HEK293 (cell line): ENCODE measurements around the gene UBE2D4.
A peak's percentile ranks its signal among the peaks of the same experiment; 100 is the strongest.

ENCODE experiments used
- GLIS1 ChIP-seq: fragments of 450-650 bp; formaldehyde crosslinking; IDR thresholded peaks from 2 replicates; pipeline ENCODE4 v1.5.1; 2016; ENCODE audit warnings: missing biosample characterization, missing genetic modification characterization
- GLIS2 ChIP-seq: fragments of 450-650 bp; formaldehyde crosslinking; IDR thresholded peaks from 2 replicates; pipeline ENCODE4 v1.5.1; 2016; ENCODE audit warnings: missing biosample characterization, missing genetic modification characterization
- HOXA7 ChIP-seq: sonication (generic); formaldehyde crosslinking; IDR thresholded peaks from 2 replicates; pipeline ENCODE4 v1.8.1; 2022; ENCODE audit warnings: missing genetic modification reagents, borderline replicate concordance
- KLF16 ChIP-seq: fragments of 450-650 bp; formaldehyde crosslinking; IDR thresholded peaks from 2 replicates; pipeline ENCODE4 v1.5.1; 2017; ENCODE audit warnings: missing biosample characterization, missing genetic modification characterization
- ZFP37 ChIP-seq: fragments of 450-650 bp; formaldehyde crosslinking; IDR thresholded peaks from 2 replicates; pipeline ENCODE4 v1.5.1; 2016; ENCODE audit warnings: missing biosample characterization, missing genetic modification characterization
- ZNF112 ChIP-seq: fragments of 450-650 bp; formaldehyde crosslinking; IDR thresholded peaks from 2 replicates; pipeline ENCODE4 v1.5.0; 2017; ENCODE audit warnings: missing biosample characterization, missing genetic modification characterization
- ZNF132 ChIP-seq: fragments of 450-650 bp; formaldehyde crosslinking; IDR thresholded peaks from 2 replicates; pipeline ENCODE4 v1.5.1; 2017; ENCODE audit warnings: missing biosample characterization, missing genetic modification characterization, borderline replicate concordance
- ZNF174 ChIP-seq: fragments of 450-650 bp; formaldehyde crosslinking; IDR thresholded peaks from 2 replicates; pipeline ENCODE4 v1.5.0; 2017; ENCODE audit warnings: missing biosample characterization, mild to moderate bottlenecking, missing genetic modification characterization
- ZNF184 ChIP-seq: fragments of 450-650 bp; IDR thresholded peaks from 2 replicates; pipeline ENCODE4 v1.5.1; 2018; ENCODE audit warnings: missing biosample characterization, mild to moderate bottlenecking, missing genetic modification characterization
- ZNF266 ChIP-seq: fragments of 450-650 bp; formaldehyde crosslinking; IDR thresholded peaks from 2 replicates; pipeline ENCODE4 v1.5.1; 2016; ENCODE audit warnings: missing biosample characterization, missing genetic modification characterization, low read depth
- ZNF37A ChIP-seq: fragments of 450-650 bp; IDR thresholded peaks from 2 replicates; pipeline ENCODE4 v1.5.1; 2018; ENCODE audit warnings: missing biosample characterization, missing genetic modification characterization
- ZNF48 ChIP-seq: fragments of 450-650 bp; formaldehyde crosslinking; IDR thresholded peaks from 2 replicates; pipeline ENCODE4 v1.5.1; 2016; ENCODE audit warnings: missing biosample characterization, missing genetic modification characterization
- ZNF521 ChIP-seq: fragments of 450-650 bp; formaldehyde crosslinking; IDR thresholded peaks from 2 replicates; pipeline ENCODE4 v1.5.1; 2017; ENCODE audit warnings: missing biosample characterization, mild to moderate bottlenecking, missing genetic modification characterization
- ZNF549 ChIP-seq: fragments of 450-650 bp; IDR thresholded peaks from 2 replicates; pipeline ENCODE4 v1.5.1; 2018; ENCODE audit warnings: missing biosample characterization, missing genetic modification characterization, mild to moderate bottlenecking, inconsistent platforms, moderate library complexity
- ZNF621 ChIP-seq: fragments of 450-650 bp; formaldehyde crosslinking; IDR thresholded peaks from 2 replicates; pipeline ENCODE4 v1.5.1; 2017; ENCODE audit warnings: missing biosample characterization, missing genetic modification characterization
- ZNF629 ChIP-seq: fragments of 450-650 bp; formaldehyde crosslinking; IDR thresholded peaks from 2 replicates; pipeline ENCODE4 v1.5.1; 2017; ENCODE audit warnings: missing biosample characterization, missing genetic modification characterization
- ZNF658 ChIP-seq: fragments of 450-650 bp; formaldehyde crosslinking; IDR thresholded peaks from 2 replicates; pipeline ENCODE4; 2016; ENCODE audit warnings: missing biosample characterization, missing genetic modification characterization
- ZNF747 ChIP-seq: fragments of 450-650 bp; formaldehyde crosslinking; IDR thresholded peaks from 2 replicates; pipeline ENCODE4 v1.5.1; 2016; ENCODE audit warnings: missing biosample characterization, missing genetic modification characterization
- ZSCAN30 ChIP-seq: fragments of 450-650 bp; IDR thresholded peaks from 2 replicates; pipeline ENCODE4 v1.5.1; 2018; ENCODE audit warnings: missing biosample characterization, mild to moderate bottlenecking, missing genetic modification characterization, moderate library complexity
- ZXDB ChIP-seq: fragments of 450-650 bp; formaldehyde crosslinking; IDR thresholded peaks from 2 replicates; pipeline ENCODE4 v1.5.1; 2016; ENCODE audit warnings: missing biosample characterization, missing genetic modification characterization
- TF ChIP-seq, protein P1 (sequence below): fragments of 450-650 bp; formaldehyde crosslinking; IDR thresholded peaks from 2 replicates; pipeline ENCODE4 v1.5.1; 2016; ENCODE audit warnings: missing biosample characterization, missing genetic modification characterization, borderline replicate concordance
- TF ChIP-seq, protein P2 (sequence below): fragments of 450-650 bp; formaldehyde crosslinking; IDR thresholded peaks from 2 replicates; pipeline ENCODE4 v1.5.1; 2016; ENCODE audit warnings: missing biosample characterization, missing genetic modification characterization, low read depth
- TF ChIP-seq, protein P3 (sequence below): fragments of 450-650 bp; formaldehyde crosslinking; optimal IDR thresholded peaks from 2 replicates; pipeline ENCODE3; 2016; ENCODE audit warnings: missing biosample characterization, mild to moderate bottlenecking, missing genetic modification characterization
- TF ChIP-seq, protein P4 (sequence below): fragments of 450-650 bp; formaldehyde crosslinking; IDR thresholded peaks from 2 replicates; pipeline ENCODE4 v1.5.1; 2016; ENCODE audit warnings: missing biosample characterization, missing genetic modification characterization

UBE2D4 gene

DNA sequence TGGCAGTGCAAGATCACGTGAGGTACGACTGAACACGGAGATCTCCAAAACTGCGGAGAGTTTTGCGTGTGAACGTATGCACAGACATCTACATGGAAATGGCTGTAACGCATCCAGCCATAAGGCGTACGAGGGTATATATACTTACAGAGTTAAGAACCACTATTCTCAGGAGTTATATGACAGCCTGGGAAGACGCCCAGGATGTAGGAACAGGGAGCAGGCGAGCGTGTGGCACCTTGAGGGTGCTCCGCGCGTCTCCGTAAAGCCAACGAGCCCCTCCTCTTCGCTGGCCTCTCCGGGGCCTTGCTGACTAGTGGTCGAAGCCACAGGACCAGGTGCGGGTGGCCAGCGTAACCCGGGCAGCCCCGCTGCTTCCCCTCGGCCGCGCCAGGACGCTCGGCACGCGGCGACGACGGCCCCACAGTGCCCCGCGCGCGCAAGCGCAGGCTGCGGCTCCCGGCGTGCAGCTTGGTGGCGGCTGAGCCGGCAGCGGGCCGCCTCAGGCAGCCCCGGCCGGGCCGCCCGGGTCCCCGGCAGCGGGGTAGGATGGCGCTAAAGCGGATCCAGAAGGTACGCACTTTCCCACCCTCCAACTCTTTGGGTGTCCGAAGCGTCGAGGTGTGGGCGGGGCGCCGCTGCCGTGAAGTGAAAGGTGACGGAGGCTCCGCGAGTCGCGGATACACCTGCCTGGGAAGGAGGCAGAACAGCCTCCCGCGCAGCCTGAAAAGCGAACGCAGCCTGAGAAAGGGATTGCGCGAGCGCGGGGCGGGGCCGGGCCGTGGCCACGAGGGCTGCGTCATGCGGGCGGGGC is at the start of gene UBE2D4 (continued):
- TF ChIP-seq, protein P1, sequence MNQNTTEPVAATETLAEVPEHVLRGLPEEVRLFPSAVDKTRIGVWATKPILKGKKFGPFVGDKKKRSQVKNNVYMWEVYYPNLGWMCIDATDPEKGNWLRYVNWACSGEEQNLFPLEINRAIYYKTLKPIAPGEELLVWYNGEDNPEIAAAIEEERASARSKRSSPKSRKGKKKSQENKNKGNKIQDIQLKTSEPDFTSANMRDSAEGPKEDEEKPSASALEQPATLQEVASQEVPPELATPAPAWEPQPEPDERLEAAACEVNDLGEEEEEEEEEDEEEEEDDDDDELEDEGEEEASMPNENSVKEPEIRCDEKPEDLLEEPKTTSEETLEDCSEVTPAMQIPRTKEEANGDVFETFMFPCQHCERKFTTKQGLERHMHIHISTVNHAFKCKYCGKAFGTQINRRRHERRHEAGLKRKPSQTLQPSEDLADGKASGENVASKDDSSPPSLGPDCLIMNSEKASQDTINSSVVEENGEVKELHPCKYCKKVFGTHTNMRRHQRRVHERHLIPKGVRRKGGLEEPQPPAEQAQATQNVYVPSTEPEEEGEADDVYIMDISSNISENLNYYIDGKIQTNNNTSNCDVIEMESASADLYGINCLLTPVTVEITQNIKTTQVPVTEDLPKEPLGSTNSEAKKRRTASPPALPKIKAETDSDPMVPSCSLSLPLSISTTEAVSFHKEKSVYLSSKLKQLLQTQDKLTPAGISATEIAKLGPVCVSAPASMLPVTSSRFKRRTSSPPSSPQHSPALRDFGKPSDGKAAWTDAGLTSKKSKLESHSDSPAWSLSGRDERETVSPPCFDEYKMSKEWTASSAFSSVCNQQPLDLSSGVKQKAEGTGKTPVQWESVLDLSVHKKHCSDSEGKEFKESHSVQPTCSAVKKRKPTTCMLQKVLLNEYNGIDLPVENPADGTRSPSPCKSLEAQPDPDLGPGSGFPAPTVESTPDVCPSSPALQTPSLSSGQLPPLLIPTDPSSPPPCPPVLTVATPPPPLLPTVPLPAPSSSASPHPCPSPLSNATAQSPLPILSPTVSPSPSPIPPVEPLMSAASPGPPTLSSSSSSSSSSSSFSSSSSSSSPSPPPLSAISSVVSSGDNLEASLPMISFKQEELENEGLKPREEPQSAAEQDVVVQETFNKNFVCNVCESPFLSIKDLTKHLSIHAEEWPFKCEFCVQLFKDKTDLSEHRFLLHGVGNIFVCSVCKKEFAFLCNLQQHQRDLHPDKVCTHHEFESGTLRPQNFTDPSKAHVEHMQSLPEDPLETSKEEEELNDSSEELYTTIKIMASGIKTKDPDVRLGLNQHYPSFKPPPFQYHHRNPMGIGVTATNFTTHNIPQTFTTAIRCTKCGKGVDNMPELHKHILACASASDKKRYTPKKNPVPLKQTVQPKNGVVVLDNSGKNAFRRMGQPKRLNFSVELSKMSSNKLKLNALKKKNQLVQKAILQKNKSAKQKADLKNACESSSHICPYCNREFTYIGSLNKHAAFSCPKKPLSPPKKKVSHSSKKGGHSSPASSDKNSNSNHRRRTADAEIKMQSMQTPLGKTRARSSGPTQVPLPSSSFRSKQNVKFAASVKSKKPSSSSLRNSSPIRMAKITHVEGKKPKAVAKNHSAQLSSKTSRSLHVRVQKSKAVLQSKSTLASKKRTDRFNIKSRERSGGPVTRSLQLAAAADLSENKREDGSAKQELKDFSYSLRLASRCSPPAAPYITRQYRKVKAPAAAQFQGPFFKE (tag by site-specific recombination) = no peak
- TF ChIP-seq GLIS1 = peak; percentile 90
- peak; percentile 93 for TF ChIP-seq GLIS2
- TF ChIP-seq, protein P2, sequence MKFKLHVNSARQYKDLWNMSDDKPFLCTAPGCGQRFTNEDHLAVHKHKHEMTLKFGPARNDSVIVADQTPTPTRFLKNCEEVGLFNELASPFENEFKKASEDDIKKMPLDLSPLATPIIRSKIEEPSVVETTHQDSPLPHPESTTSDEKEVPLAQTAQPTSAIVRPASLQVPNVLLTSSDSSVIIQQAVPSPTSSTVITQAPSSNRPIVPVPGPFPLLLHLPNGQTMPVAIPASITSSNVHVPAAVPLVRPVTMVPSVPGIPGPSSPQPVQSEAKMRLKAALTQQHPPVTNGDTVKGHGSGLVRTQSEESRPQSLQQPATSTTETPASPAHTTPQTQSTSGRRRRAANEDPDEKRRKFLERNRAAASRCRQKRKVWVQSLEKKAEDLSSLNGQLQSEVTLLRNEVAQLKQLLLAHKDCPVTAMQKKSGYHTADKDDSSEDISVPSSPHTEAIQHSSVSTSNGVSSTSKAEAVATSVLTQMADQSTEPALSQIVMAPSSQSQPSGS = no peak
- TF ChIP-seq ZNF658 (tag by site-specific recombination) = no peak
- TF ChIP-seq ZNF549 = no peak
- peak; percentile 86 for TF ChIP-seq ZFP37 (tag by site-specific recombination)
- TF ChIP-seq ZNF37A (tag by site-specific recombination) = peak; percentile 53; the same call in 1 of the 2 replicates
- TF ChIP-seq ZNF174 = no peak
- no peak for TF ChIP-seq ZNF184
- no peak for TF ChIP-seq ZNF266
- TF ChIP-seq ZXDB (tag by site-specific recombination) = peak; percentile 70; the same call in 1 of the 2 replicates
- TF ChIP-seq ZNF521 = no peak
- peak; percentile 80 for TF ChIP-seq KLF16 (tag by site-specific recombination)
- TF ChIP-seq, protein P3, sequence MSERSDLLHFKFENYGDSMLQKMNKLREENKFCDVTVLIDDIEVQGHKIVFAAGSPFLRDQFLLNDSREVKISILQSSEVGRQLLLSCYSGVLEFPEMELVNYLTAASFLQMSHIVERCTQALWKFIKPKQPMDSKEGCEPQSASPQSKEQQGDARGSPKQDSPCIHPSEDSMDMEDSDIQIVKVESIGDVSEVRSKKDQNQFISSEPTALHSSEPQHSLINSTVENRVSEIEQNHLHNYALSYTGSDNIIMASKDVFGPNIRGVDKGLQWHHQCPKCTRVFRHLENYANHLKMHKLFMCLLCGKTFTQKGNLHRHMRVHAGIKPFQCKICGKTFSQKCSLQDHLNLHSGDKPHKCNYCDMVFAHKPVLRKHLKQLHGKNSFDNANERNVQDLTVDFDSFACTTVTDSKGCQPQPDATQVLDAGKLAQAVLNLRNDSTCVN (tag by site-specific recombination) = peak; percentile 91
- peak; percentile 75; the same call in 1 of the 2 replicates for TF ChIP-seq ZNF629 (tag by site-specific recombination)
- TF ChIP-seq HOXA7 (CRISPR knock-in tag) = no peak
- TF ChIP-seq ZSCAN30 = peak; percentile 87; the same call in 1 of the 2 replicates
- no peak for TF ChIP-seq ZNF48
- TF ChIP-seq, protein P4, sequence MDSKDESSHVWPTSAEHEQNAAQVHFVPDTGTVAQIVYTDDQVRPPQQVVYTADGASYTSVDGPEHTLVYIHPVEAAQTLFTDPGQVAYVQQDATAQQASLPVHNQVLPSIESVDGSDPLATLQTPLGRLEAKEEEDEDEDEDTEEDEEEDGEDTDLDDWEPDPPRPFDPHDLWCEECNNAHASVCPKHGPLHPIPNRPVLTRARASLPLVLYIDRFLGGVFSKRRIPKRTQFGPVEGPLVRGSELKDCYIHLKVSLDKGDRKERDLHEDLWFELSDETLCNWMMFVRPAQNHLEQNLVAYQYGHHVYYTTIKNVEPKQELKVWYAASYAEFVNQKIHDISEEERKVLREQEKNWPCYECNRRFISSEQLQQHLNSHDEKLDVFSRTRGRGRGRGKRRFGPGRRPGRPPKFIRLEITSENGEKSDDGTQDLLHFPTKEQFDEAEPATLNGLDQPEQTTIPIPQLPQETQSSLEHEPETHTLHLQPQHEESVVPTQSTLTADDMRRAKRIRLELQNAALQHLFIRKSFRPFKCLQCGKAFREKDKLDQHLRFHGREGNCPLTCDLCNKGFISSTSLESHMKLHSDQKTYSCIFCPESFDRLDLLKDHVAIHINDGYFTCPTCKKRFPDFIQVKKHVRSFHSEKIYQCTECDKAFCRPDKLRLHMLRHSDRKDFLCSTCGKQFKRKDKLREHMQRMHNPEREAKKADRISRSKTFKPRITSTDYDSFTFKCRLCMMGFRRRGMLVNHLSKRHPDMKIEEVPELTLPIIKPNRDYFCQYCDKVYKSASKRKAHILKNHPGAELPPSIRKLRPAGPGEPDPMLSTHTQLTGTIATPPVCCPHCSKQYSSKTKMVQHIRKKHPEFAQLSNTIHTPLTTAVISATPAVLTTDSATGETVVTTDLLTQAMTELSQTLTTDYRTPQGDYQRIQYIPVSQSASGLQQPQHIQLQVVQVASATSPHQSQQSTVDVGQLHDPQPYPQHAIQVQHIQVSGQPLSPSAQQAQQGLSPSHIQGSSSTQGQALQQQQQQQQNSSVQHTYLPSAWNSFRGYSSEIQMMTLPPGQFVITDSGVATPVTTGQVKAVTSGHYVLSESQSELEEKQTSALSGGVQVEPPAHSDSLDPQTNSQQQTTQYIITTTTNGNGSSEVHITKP (tag by site-specific recombination) = peak; percentile 23
- no peak for TF ChIP-seq ZNF621 (tag by site-specific recombination)
- no peak for TF ChIP-seq ZNF747 (tag by site-specific recombination)
- TF ChIP-seq ZNF132 (tag by site-specific recombination) = no peak
- no peak for TF ChIP-seq ZNF112 (tag by site-specific recombination)
